ENCODE results near the gene CDY1.
"Not testable (repeated sequence)": the region's sequence is repeated elsewhere in the genome, so short reads cannot be mapped to it uniquely, and the experiment has no call there.

GRCh38 chrY:25630383-25631112 lies 8.6 kb downstream of the CDY1 start:
- not testable (repeated sequence) for TF ChIP-seq CTCF (conservative IDR thresholded peaks at IDR 0.05; ENCODE audit: low read depth, low read length); EZH2 (IDR thresholded peaks at IDR 0.05; ENCODE audit: borderline replicate concordance, low read depth, low read length, poor library complexity, severe bottlenecking)

Measured in A673 (cell line).